HG03439 (cell line): ENCODE measurements around the gene UNC119B.
"Not testable (repeated sequence)": the region's sequence is repeated elsewhere in the genome, so short reads cannot be mapped to it uniquely, and the experiment has no call there.

Source experiments
- ATAC-seq: cut with Tn5 transposase; IDR thresholded peaks from one replicate; pipeline ENCODE4 v1.9.1; 2021; ENCODE audit warnings: mild to moderate bottlenecking, moderate library complexity; ENCODE audit not compliant: unreplicated experiment

The UNC119B gene

DNA sequence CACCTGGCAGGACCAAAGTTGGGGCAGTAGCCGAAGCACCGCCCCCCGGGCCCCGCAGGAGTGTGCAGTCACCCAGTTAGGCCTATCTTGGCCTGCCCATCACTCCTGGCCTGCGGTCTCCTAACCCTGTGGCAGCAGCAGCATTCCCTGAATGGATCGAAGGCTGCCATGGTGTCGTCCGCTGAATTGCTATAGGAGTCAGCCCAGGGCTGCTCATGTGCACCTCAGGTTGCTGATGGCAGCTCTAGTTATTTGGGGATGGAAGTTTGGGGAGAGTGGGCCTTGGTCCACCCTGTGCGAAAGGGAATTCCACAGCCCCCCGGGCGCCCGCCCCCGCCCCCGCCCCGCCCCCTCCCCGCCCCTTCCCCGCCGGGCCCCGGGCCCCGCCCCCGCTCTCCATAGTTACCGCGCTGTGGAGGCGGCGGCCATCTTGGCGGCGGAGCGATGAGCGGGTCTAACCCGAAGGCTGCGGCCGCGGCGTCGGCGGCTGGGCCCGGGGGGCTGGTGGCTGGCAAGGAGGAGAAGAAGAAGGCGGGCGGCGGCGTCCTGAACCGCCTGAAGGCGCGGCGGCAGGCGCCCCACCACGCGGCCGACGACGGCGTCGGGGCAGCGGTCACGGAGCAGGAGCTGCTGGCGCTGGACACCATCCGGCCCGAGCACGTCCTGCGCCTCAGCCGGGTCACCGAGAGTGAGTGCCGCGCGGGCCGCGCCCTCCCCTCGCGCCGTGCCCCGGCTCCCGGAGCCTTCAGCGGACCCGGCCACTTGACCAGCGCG, at the start of gene UNC119B:
TSS of gene UNC119B (plus strand) at position 428 of the 774 bp plus-strand sequence. CDS start at position 445, 17 bp downstream.
- ATAC-seq = peak; percentile 61

- ATAC-seq = no peak
Observed at GRCh38 chr12:120661432-120661831, 48.8 kb upstream of the UNC119B start.

DNA sequence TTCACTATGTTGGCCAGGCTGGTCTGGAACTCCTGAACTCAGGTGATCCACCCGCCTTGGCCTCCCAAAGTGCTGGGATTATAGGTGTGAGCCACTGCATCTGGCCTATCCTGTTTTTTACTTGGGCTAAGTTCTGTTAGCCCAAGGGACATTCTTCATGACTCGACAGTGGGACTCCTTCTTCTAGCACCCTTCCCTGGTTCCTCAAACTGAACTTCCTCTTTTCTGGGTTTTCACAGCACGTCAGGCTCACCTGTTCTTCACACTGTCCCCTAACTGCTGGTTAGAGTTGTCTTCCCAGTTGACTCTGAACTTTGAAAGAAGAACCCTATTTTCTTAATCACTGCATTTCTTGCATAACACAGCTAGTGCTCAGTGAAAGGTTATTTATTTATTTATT, 47.4 kb upstream of the UNC119B start:
- no peak for ATAC-seq

DNA sequence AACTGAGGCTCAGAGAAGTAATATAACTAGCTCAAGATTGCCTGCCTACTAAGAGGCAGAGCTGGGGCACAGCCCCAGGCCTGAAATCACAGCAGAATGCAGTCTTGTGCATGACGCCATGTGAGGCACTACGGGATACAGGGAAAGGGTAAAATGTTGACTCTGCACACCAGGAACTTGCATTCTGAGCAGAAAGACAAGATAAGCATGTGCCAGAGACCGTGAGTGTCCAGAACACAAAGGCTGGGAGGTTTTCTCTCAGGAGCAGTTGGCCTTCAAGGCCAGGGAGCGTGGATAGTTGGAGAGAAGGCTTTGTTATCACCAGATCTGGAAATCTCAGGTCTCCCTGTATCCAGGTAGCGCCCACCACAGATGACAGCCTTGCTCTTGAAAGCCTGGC, 46.5 kb upstream of the UNC119B start:
- ATAC-seq = no peak

DNA sequence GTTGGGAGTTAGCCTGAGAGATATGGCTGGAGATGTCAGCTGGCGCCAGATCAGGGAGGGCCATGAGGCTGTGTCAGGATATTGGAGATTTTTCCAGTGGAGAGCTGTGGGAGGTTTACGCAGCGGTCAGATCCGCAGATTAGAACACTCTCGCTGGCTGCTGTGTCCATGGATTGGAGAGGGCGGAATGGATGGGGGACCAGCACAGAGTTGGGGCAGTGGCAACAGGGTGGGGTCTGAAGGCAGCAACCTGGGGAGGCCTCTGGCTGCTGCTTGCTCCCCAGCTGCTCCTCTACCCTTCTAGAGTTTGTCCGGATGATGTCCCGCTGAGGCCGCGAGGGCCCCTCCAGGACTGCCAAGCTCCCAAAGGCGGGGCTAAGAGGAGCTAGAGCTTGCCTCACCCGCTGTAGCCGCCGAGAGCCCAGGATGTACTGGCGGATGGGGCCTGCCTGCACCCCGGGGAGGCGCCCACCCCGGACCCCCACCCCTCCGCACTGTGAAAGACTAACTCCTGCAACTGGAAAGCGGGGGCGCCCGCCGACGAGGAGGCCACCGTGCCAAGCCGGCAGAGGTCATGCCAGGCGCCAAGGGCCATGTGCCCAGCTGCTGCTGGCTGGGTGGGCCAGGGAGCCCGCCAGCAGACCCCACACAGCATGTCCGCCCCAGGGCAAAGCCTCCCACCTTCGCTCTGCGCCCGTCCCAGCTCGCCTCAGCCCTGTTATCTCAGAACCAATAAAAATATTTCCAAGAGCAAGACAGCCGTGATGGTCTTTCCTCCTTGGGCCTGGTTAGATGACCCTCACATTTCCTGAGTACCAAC, 43.5 kb upstream of the UNC119B start:
- no peak for ATAC-seq

GRCh38 chr12:120668091-120668867, 42.0 kb upstream of the UNC119B start:
- no peak for ATAC-seq

DNA sequence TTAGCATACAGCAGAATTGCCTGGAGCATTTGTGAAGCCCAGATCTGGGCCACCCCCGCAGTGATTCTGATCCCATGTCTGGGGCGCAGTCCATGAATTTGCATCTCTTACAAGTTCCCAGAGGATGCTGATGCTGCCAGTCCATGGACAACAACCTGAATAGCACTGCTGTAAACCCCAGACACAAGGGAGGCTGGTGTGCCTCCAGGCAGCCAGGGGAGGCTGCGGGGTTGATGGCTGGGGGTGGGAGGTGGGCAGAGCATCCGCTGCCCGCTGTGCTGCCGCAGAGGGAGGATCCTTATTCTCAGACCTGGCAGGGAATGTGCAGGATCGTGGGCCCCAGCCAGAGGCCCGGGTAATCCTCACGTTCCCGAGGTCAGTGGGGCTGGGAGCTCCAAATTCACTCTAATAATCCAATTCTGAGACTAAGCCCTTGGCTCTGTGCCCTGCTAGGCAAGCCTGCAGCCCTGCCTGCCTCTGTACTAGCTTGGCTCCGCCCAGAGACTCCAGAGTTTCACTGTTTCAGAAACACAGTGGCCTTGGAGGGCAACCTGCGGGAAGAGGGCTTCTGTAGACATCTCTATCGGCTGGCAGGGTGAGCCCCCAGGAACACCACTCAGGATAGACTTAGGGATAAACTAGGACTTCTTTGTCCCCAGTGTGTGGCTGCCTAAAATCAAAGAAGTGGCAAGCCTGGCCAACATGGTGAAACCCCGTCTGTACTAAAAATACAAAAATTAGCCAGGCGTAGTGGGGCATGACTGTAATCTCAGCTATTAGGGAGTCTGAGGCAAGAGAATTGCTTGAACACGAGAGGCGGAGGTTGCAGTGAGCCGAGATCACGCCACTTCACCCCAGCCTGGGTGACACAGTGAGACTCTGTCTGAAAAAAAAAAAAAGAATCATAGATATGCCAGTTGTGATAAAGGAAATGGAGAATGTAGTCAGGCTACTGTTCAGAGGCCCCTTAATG, 41.1 kb upstream of the UNC119B start:
- peak; percentile 60 for ATAC-seq

DNA sequence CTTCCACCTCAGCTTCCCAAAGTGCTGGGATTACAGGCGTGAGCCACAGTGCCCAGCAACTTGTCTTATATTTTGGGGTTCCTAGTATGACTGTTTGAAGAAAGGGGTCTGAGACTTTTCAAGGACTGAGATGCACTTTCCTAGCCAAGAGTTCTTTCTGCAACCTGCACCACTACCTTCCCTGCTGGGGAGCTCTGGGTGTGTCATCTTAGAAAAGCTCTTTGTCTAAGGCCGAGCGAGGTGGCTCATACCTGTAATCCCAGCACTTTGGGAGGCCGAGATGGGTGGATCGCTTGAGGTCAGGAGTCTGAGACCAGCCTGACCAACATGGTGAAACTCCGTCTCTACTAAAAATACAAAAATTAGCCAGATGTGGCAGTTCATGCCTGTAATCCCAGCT, 40.0 kb upstream of the UNC119B start:
- not testable (repeated sequence) for ATAC-seq

- no peak for ATAC-seq
Observed at GRCh38 chr12:120670667-120671066, 39.6 kb upstream of the UNC119B start.

- no peak for ATAC-seq
Observed at GRCh38 chr12:120674097-120674636, 36.1 kb upstream of the UNC119B start.

- ATAC-seq = no peak
Observed at GRCh38 chr12:120677765-120678473, 32.3 kb upstream of the UNC119B start.

- no peak for ATAC-seq
Observed at GRCh38 chr12:120678572-120678971, 31.7 kb upstream of the UNC119B start.

DNA sequence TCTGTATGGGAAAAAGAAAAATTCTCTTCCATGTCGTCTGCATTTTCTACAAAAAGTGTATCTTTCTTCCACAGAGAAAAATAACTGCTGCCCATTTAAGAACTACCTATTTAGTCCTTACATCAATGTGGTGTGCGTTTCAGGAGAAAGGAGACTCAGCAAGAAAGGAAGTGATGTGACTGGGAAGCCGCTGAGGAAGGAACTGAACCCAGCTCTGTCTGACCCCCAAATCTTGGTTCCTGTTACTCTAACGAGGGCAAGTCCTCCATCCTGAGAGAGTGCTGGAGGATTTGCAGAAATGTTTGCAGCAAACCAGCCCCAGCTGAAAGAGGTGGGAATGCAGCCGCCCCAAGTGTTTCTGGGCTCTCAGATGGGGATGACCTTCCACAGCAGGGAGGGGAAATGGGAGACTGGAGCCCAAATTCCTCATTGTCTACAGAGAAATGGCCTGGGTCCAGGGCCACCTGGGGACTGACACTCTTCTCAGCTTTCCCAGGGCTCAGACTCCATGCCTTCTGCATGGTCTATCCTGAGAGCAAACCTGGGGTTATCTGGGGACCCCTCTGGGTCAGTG, 30.0 kb upstream of the UNC119B start:
- ATAC-seq = no peak

DNA sequence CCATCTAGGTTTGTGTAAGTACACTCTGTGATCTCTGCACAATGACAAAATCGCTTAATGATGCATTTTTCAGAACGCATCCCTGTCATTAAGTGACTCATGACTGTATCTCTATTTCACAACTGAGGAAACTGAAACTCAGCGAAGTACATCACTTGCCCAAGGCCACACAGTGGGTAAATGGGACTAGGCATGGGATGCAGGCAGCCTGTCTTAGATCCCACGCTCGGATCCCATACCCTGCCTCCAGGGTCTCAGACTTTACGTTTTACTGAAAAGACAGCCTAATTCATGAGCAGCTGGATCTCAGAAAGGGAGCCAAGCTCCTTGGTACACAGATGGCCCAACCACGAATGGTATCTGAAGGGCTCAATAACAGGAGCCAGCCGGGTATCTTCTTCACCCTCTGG, 25.7 kb upstream of the UNC119B start:
- no peak for ATAC-seq

GRCh38 chr12:120685522-120685921, 24.7 kb upstream of the UNC119B start:
- no peak for ATAC-seq

DNA sequence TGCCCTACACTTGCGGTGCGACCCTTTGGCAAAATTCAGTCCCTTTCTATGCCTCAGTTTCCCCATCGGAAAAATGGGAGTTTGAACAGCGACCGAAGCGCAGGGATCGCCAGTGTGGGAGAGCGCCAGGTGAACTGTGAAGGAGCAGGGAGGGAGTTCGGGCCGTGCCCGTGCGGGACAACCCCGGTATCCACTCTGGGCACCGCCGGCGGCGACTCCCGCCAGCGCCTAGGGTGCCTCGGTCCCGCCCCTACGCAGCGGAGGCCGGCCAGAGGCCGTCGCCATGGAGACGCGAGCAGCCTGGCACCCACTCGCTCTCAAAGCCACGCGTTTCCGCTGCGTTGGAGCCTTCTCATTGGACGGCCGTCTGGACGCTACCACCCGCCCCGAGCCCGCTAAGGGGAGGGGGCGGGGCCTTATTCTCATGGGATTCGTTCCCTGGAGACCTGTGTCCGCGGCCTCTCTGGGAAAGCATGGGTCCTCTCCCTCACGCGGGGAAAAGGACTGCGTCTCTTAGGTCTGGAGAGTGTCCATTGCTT, 24.0 kb upstream of the UNC119B start:
- ATAC-seq = peak; percentile 82

DNA sequence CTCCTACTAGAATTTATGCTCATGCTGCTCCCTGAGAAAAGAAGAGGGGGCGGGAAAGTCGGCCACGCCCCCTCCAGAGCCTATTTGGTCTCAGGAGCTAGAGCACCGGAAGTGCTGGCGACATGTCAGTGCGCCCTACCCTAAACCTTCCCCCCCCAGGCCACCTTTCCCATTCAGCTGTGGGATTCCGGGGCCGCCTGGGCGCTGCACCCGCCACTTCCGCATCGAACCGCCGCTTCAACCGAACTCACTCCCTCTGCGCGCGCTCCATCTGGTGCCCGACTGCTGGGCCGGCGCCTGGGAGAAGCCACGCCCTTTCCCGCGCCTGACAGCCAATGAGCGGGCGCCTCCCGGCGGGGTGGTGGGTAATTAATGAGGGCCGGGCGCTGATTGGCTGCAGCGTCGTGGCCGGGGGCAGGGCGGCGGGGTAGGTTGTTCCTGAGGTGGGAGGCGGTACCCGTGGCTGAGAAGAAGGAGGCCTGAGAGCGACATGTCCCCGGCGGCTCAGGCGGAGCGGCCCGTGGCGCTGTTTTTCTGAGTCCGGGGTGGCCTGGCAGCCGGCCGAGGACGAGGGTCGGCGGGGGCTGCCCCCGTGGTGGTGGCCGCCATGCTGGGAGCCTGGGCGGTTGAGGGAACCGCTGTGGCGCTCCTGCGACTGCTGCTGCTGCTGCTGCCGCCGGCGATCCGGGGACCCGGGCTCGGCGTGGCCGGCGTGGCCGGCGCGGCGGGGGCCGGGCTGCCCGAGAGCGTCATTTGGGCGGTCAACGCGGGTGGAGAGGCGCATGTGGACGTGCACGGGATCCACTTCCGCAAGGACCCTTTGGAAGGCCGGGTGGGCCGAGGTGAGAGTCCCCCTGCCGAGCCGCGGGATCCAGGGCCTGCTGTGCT, 23.3 kb upstream of the UNC119B start, which contains the start of gene MLEC:
TSS of gene MLEC (plus strand) at position 460 of the 888 bp plus-strand sequence. CDS start at position 608, 148 bp downstream.
- peak; percentile 66 for ATAC-seq
